ENCODE measurements around the gene SORCS2.

The SORCS2 gene

GRCh38 chr4:7392438-7393421, 200.4 kb downstream of the SORCS2 start:
- Histone ChIP-seq H3K23ac (ENCODE audit: low read length) (no peak overlapping the region), H3K36me3 (ENCODE audit: control insufficient read depth in 1 of 2, insufficient read depth in 2 of 2, low read length in 2 of 2) (no peaks in the 10 kb centered on the region), H4K12ac (ENCODE audit: low read depth, low read length) (no peak overlapping the region), H3K4me3 (ENCODE audit: low read depth, low read length) (no peak overlapping the region), H3K18ac (ENCODE audit: low read length) (no peak overlapping the region), H3K4me2 (ENCODE audit: low read length) (no peak overlapping the region), H3K79me2 (ENCODE audit: control insufficient read depth, insufficient read depth, low read length, poor library complexity) (no peaks in the 10 kb centered on the region), H3K79me1 (ENCODE audit: low read length) (no peaks in the 10 kb centered on the region), H2AK5ac (ENCODE audit: low read length) (no peak overlapping the region), H3K9me3 (ENCODE audit: insufficient read depth, low read depth, low read length) (peaks cover 3% of the 10 kb centered on the region), H4K8ac (ENCODE audit: low read depth, low read length) (no peak overlapping the region), H3K4me1 (ENCODE audit: control insufficient read depth in 1 of 2, insufficient read depth in 2 of 2, low read length in 2 of 2) (no peaks in the 10 kb centered on the region), H3K27me3 (ENCODE audit: insufficient read depth, low read length) (no peaks in the 10 kb centered on the region), H3K4ac (ENCODE audit: low read depth, low read length) (no peak overlapping the region), H3K14ac (ENCODE audit: low read length) (no peak overlapping the region), H2BK5ac (ENCODE audit: low read depth, low read length, poor library complexity) (no peak overlapping the region), H2BK120ac (ENCODE audit: insufficient read depth, low read length, poor library complexity) (no peak overlapping the region), H3K9ac (ENCODE audit: low read length) (no peak overlapping the region), H2AFZ (ENCODE audit: insufficient read depth, low read length, poor library complexity) (no peak overlapping the region), H3K27ac (ENCODE audit: low read depth, low read length) (no peak overlapping the region), H2BK12ac (ENCODE audit: low read length) (no peak overlapping the region), H4K91ac (ENCODE audit: low read depth, low read length) (no peak overlapping the region)
- peak in 1 of 2 donors; percentile 8 for DNase-seq
- no CpG with 5 or more reads among the region's 32 CpGs for WGBS (ENCODE audit: extremely low coverage, insufficient coverage, insufficient read length)

GRCh38 chr4:7393601-7394575, 201.6 kb downstream of the SORCS2 start:
- no CpG with 5 or more reads among the region's 29 CpGs for WGBS (ENCODE audit: extremely low coverage, insufficient coverage, insufficient read length)
- no peak for DNase-seq
- Histone ChIP-seq H4K91ac (ENCODE audit: low read depth, low read length) (no peak overlapping the region), H3K14ac (ENCODE audit: low read length) (no peak overlapping the region), H3K23ac (ENCODE audit: low read length) (no peak overlapping the region), H3K79me1 (ENCODE audit: low read length) (no peaks in the 10 kb centered on the region), H3K18ac (ENCODE audit: low read length) (no peak overlapping the region), H3K27ac (ENCODE audit: low read depth, low read length) (no peak overlapping the region), H3K9ac (ENCODE audit: low read length) (no peak overlapping the region), H2BK12ac (ENCODE audit: low read length) (no peak overlapping the region), H4K12ac (ENCODE audit: low read depth, low read length) (no peak overlapping the region), H3K79me2 (ENCODE audit: control insufficient read depth, insufficient read depth, low read length, poor library complexity) (no peaks in the 10 kb centered on the region), H2BK5ac (ENCODE audit: low read depth, low read length, poor library complexity) (no peak overlapping the region), H2AFZ (ENCODE audit: insufficient read depth, low read length, poor library complexity) (no peak overlapping the region), H3K4me3 (ENCODE audit: low read depth, low read length) (no peak overlapping the region), H3K27me3 (ENCODE audit: insufficient read depth, low read length) (no peaks in the 10 kb centered on the region), H3K4ac (ENCODE audit: low read depth, low read length) (no peak overlapping the region), H2AK5ac (ENCODE audit: low read length) (no peak overlapping the region), H3K36me3 (ENCODE audit: control insufficient read depth in 1 of 2, insufficient read depth in 2 of 2, low read length in 2 of 2) (no peaks in the 10 kb centered on the region), H4K8ac (ENCODE audit: low read depth, low read length) (no peak overlapping the region), H2BK120ac (ENCODE audit: insufficient read depth, low read length, poor library complexity) (no peak overlapping the region), H3K9me3 (ENCODE audit: insufficient read depth, low read depth, low read length) (no peaks in the 10 kb centered on the region), H3K4me2 (ENCODE audit: low read length) (no peak overlapping the region), H3K4me1 (ENCODE audit: control insufficient read depth in 1 of 2, insufficient read depth in 2 of 2, low read length in 2 of 2) (no peaks in the 10 kb centered on the region)

- H2BK120ac ChIP-seq (ENCODE audit: insufficient read depth, low read length, poor library complexity), result no peak overlapping the region
- H3K9me3 ChIP-seq (ENCODE audit: insufficient read depth, low read depth, low read length), result peaks cover 3% of the 10 kb centered on the region
- no peak overlapping the region for H2BK12ac ChIP-seq (ENCODE audit: low read length)
- H3K9ac ChIP-seq (ENCODE audit: low read length), result no peak overlapping the region
- H3K4me2 ChIP-seq (ENCODE audit: low read length), result no peak overlapping the region
- no peaks in the 10 kb centered on the region for H3K79me2 ChIP-seq (ENCODE audit: control insufficient read depth, insufficient read depth, low read length, poor library complexity)
- H3K23ac ChIP-seq (ENCODE audit: low read length), result no peak overlapping the region
- no peak overlapping the region for H3K18ac ChIP-seq (ENCODE audit: low read length)
- H4K91ac ChIP-seq (ENCODE audit: low read depth, low read length), result no peak overlapping the region
- H3K27ac ChIP-seq (ENCODE audit: low read depth, low read length), result no peak overlapping the region
- H4K12ac ChIP-seq (ENCODE audit: low read depth, low read length), result no peak overlapping the region
- no peaks in the 10 kb centered on the region for H3K27me3 ChIP-seq (ENCODE audit: insufficient read depth, low read length)
- WGBS (ENCODE audit: extremely low coverage, insufficient coverage, insufficient read length), result no CpG with 5 or more reads among the region's 21 CpGs
- no peaks in the 10 kb centered on the region for H3K79me1 ChIP-seq (ENCODE audit: low read length)
- H4K8ac ChIP-seq (ENCODE audit: low read depth, low read length), result no peak overlapping the region
- no peak for DNase-seq
- no peak overlapping the region for H3K4ac ChIP-seq (ENCODE audit: low read depth, low read length)
- no peak overlapping the region for H2BK5ac ChIP-seq (ENCODE audit: low read depth, low read length, poor library complexity)
- H3K4me1 ChIP-seq (ENCODE audit: control insufficient read depth in 1 of 2, insufficient read depth in 2 of 2, low read length in 2 of 2), result no peaks in the 10 kb centered on the region
- H2AFZ ChIP-seq (ENCODE audit: insufficient read depth, low read length, poor library complexity), result no peak overlapping the region
- H3K4me3 ChIP-seq (ENCODE audit: low read depth, low read length), result no peak overlapping the region
- H3K14ac ChIP-seq (ENCODE audit: low read length), result no peak overlapping the region
- no peak overlapping the region for H2AK5ac ChIP-seq (ENCODE audit: low read length)
- H3K36me3 ChIP-seq (ENCODE audit: control insufficient read depth in 1 of 2, insufficient read depth in 2 of 2, low read length in 2 of 2), result no peaks in the 10 kb centered on the region
Measured at GRCh38 chr4:7394681-7395451, 202.5 kb downstream of the SORCS2 start.

DNA sequence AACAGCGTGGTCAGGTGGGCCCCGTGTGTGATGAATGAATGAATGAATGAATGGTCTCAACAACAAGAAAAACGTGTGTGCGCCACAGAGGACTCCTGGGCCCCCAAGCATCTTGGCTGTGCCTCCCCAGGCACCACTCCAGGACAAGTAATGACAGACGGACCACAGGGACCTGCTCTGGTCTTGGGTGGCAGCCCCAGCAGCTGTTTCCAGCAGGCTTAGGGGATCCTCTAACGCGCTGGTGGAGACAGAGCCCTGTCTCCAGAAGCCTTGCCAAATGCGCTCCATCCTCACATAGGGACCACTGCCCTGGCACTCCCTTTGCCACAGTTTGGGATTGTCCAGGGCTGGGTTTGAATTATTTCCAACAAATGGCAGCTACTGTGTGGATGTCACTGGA, 203.3 kb downstream of the SORCS2 start:
- Histone ChIP-seq H2BK5ac (ENCODE audit: low read depth, low read length, poor library complexity) (no peak overlapping the region), H3K9ac (ENCODE audit: low read length) (no peak overlapping the region), H3K4me2 (ENCODE audit: low read length) (no peak overlapping the region), H4K91ac (ENCODE audit: low read depth, low read length) (no peak overlapping the region), H3K18ac (ENCODE audit: low read length) (no peak overlapping the region), H4K12ac (ENCODE audit: low read depth, low read length) (no peak overlapping the region), H2AFZ (ENCODE audit: insufficient read depth, low read length, poor library complexity) (no peak overlapping the region), H3K79me2 (ENCODE audit: control insufficient read depth, insufficient read depth, low read length, poor library complexity) (no peaks in the 10 kb centered on the region), H3K23ac (ENCODE audit: low read length) (no peak overlapping the region), H4K8ac (ENCODE audit: low read depth, low read length) (no peak overlapping the region), H3K36me3 (ENCODE audit: control insufficient read depth in 1 of 2, insufficient read depth in 2 of 2, low read length in 2 of 2) (no peaks in the 10 kb centered on the region), H3K27ac (ENCODE audit: low read depth, low read length) (no peak overlapping the region), H3K27me3 (ENCODE audit: insufficient read depth, low read length) (no peaks in the 10 kb centered on the region), H2BK120ac (ENCODE audit: insufficient read depth, low read length, poor library complexity) (no peak overlapping the region), H2AK5ac (ENCODE audit: low read length) (no peak overlapping the region), H3K4ac (ENCODE audit: low read depth, low read length) (no peak overlapping the region), H3K4me3 (ENCODE audit: low read depth, low read length) (no peak overlapping the region), H3K14ac (ENCODE audit: low read length) (no peak overlapping the region), H3K79me1 (ENCODE audit: low read length) (no peaks in the 10 kb centered on the region), H2BK12ac (ENCODE audit: low read length) (no peak overlapping the region), H3K4me1 (ENCODE audit: control insufficient read depth in 1 of 2, insufficient read depth in 2 of 2, low read length in 2 of 2) (no peaks in the 10 kb centered on the region), H3K9me3 (ENCODE audit: insufficient read depth, low read depth, low read length) (peaks cover 3% of the 10 kb centered on the region)
- WGBS (ENCODE audit: extremely low coverage, insufficient coverage, insufficient read length), result no CpG with 5 or more reads among the region's 8 CpGs
- no peak for DNase-seq

All from trophoblast cell (in vitro differentiated cells and primary cell).